Fibroblast of skin of left quadriceps (primary cell): ENCODE results near the gene ZACN.
"Not testable (repeated sequence)": the region's sequence is repeated elsewhere in the genome, so short reads cannot be mapped to it uniquely, and the experiment has no call there.

Experiments
- DNase-seq, 2 experiments: peaks; one replicate each; pipeline ENCODE4 v3.0.0-alpha.2; 2013; ENCODE audit warnings: low read depth in 2 of 2

The ZACN gene

DNA sequence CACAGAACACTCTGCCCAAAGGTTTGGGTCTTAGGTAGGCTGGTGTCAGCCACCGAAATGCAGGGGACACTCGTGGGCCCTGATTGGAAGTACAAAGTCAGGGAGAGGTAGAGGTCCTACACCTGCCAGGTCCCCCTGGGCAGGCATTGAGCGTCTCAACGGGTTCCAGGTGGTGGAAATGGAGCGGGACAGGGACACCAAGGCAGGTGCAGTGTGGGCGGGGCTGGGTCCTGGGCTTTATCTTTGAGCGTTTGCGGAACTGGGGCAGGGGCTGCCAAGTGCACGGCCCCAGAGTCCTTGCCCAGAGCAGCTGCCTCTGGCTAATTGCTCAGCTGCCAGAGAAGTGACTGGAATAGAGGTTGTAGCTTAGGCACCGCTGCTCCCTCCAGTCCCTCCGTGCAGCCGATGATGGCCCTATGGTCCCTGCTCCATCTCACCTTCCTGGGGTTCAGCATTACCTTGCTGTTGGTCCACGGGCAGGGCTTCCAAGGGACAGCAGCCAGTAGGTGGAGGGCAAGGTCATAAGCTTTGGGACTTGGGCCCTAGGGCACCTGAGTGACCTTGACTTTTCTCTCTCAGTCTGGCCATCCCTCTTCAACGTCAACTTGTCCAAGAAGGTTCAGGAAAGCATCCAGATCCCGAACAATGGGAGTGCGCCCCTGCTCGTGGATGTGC, at the start of gene ZACN:
Gene ZACN, plus strand, starts transcription at position 323 of the 675 bp plus-strand sequence. Its CDS starts 83 bp downstream, at position 406.
- DNase-seq: no peak

DNA sequence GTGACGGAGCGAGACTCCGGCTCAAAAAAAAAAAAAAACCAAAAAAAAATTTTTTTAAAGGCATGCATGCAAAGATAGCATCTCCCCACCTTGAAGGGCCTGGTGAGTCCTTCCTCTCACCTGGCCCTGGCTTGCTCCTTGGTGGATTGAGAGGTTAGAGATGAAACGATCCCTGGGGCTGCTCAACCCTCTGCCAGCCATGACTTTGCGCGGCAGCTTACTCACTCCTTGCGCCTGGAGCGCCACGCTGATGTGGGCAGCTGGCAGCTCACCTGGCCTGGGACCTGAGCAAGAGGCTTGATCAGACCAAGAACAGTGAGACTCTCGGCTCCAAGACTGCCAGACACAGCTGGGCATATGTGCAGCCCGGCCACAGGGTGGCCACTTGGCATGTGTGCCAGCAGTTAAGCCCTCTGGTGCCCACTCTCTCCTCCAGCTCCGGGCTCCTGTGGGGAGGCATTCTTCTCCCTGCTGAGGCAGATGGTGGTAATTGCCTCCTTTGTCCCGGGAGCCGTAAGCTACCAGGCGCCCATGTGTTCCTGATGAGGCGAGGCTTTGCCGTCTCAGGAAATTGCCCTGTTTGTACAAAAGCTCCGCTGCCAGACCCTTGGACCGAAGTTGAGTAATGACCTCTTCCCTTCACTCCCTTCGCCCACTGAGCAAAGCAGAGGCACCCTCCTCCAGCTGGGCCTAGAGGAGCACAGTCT, 46.8 kb upstream of the ZACN start:
- no peak for DNase-seq

DNA sequence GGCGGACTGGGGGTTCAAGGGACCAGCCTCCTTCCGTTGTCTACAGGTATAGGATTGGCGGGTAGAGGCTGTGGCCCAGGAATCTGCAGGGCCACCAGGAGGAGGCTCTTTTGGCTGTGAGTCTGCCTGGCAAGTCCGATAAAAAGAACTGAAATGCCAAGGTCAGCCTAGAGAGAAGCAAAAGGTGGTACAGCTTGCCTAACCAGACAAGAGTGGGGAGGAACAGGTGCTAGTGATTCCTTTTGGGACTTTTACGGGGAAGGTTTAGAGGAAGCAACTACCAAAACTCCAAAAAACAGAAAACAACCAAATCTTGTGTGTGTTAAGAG, 46.2 kb upstream of the ZACN start:
- no peak for DNase-seq

DNA sequence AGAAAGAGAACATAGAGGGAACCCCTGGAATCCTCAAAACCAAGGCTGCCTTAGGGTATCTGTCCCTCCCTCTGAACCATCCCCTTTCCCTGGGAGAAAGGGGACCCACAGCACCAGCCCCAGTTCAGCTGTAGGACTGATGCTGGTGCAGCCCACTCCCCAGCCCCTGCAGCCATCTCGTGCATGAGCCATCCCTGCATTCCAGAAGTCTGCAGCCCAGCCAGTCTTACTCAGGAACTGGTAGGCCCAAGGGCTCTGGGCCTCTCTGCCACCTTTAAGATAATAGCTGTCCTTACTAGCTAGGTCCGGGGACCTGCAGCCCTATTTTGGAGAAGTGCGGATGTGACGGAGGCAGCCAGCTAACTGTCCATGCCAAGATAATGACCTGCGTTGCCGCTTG, 45.8 kb upstream of the ZACN start:
- DNase-seq: no peak

DNA sequence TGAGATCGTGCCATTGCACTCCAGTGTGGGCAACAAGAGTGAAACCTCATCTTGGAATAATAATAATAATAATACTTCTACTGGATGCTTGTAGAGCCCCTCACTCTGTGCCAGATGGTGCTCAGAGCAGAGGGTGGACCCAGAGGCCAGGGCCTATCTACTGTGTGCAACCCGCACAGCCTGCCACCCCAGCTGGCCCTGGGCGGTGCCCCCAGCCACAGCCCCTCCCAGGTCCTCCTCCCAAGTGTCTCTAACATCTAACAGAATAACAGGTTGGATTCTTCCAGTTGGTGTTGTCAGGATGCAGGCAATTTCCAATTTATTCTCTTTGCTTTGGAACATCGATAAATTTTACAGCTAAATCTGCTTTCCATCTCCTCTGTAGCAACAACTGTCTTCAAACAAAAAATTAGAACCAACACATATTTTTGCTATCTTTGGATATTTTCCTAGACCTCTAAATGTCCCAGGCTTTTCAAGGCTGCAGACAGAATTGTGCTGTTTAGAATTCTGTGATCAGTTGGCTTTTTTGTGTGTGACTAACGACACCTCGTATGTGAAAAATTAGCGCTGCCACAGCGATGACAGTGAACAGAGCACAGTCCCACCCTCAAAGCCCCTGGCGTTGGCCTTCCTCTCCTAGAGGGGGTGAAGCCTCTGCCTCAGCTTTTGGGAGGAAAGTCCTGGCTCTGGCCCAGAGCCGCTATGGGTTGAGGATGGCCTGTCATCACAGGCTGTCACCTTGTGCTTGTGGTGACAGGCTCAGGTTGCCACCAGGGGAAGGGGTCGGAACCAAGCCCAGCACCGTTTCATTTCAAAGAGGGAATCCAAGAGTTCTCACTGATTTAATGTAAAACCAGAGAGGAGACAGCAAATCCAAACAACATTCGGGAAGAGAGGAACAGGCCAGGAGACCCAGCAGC, 44.3 kb upstream of the ZACN start:
- no peak for DNase-seq

DNA sequence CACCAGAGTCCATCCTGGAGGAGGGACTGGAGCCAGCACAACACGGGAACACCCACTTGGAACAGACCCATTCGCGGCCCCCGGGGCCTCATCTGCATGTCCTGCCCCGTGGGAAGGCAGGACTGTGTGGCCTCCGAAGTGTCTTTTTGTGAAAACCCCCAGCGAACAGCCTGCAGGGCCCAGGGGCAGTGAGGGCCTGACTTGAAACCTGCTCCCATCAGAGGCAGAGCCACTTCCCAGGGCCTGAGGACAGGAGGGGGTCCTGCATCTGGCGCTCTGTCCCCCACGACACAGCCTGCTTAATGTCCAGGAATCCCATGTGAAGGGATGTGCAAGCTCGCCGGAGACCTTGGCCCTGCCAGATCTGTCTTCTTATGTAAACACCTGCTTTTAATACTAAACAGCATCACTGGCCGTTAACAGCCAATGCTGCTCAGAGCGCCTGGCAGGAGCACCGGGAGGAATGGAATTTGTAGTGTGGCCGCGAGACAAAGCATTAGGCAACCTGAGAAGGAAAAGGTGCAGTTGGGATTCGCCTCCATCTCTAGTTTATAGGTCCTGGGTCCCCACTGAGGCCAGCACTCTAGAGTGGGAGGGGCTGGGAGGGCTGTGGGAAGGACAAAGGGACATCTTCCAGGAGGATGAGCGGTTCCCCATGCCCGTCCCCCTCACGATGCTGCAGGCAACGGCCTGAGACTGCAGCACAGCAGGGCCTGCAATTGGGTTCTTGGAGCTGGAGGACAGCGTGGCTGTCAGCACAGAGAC, 42.3 kb upstream of the ZACN start:
- no peak for DNase-seq

DNA sequence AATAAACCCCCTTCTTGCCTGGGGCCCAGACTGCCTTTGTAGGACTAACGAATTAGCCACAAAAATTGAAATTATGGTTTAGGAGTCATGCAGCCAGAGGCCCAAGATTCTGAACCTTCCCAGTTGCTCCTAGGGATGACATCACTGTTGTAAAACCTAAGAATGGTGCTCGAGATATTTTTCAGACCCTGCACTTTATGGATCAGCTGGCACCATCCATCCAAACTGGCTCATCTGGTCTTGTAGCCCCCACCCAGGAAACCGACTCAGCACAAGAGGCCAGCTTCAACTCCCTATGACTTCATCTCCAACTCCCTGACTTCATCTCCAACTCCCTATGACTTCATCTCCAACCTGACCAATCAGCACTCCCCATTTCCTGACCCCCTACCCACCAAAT, 40.9 kb upstream of the ZACN start:
- no peak for DNase-seq

DNA sequence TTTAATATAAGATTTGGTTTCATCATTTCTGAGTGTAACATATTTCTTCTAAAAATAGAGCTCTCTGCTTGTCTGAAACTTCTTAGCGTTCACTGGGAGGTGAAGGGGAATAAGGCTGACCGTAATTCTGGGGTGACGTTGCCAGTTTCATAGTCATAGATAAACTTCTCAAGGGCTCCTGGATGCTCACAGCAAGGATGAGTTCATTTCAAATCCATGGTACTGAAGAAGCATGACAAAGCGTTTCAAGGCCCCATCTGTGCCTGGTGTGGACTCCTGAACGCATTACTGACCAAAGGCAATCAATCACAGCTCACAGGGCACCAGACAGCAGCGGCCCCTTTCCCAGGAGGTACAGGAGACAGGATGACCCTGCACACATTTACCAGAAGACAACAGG, 39.9 kb upstream of the ZACN start:
- no peak for DNase-seq

DNA sequence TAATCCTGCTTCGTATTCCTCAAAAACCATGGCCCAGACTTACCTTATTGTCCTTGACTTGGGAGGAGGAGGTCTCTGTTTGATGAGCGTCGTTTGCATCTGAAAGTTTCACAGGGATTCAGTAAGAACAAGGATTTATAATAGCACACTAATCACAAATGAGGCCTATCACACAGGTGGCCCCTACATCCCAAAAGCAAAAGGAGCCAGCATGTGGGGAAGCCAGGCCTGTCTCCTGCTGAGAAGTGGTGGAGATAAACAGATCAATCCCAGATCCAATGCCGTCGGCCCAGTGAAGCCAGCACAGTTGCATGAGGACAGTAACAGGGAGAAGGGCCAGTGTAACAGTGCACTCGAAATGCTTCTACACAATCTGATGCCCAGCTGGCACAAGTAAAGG, 38.6 kb upstream of the ZACN start:
- no peak for DNase-seq

DNA sequence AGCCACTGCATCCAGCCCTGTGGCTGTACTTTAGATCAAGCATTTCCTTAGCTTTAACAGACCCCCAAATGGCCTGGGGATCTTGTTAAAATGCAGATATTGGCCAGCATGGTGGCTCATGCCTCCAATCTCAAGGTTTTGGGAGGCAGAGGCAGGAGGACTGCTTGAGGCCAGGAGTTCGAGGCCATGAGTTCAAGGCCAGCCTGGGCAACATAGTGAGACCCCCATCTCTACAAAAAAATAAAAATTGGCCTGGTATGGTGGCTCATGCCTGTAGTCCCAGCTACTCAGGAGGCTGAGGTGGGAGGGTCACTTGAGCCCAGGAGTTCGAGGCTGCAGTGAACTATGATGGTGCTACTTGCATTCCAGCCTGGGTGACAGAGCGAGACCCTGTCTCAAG, 36.1 kb upstream of the ZACN start:
- DNase-seq: not testable (repeated sequence)

DNA sequence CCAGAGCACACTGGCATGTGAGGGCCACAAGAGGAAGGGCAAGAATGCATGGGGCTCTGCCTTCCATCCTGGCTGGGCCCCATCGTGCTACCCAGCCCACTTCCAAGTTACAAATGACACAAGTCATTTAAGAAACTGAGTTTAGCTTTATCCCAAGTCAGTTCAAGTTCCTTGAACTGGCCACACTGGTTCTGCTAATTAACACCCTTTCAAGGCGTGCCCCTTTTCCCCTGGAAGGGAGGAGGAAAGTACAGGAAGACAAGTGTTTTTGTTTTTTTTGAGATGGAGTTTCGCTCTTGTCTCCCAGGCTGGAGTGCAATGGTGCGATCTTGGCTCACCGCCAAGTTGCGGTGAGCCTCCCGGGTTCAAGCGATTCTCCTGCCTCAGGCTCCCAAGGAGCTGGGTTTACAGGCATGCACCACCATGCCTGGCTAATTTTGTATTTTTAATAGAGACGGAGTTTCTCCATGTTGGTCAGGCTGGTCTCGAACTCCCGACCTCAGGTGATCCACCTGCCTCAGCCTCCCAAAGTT, 34.4 kb upstream of the ZACN start:
- not testable (repeated sequence) for DNase-seq

DNA sequence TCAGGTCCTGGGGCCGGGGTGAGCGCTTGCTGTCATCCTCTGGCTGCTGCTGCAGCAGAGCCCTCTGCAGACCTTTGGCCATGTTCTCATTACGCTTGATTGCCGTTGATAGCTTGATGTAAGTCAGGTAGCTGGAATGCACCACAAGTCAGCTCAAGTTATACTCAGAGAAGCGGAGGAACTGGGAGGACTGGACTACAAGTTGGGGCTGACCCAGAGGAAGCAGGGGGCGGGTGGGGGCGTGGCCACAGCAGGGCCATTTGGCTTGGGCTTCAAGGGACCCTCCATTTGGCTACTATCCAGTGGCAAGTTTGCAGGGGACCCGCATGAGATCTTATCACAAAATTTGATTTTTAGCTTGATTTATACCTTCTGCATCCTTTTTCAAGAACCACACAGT, 32.9 kb upstream of the ZACN start:
- no peak for DNase-seq

DNA sequence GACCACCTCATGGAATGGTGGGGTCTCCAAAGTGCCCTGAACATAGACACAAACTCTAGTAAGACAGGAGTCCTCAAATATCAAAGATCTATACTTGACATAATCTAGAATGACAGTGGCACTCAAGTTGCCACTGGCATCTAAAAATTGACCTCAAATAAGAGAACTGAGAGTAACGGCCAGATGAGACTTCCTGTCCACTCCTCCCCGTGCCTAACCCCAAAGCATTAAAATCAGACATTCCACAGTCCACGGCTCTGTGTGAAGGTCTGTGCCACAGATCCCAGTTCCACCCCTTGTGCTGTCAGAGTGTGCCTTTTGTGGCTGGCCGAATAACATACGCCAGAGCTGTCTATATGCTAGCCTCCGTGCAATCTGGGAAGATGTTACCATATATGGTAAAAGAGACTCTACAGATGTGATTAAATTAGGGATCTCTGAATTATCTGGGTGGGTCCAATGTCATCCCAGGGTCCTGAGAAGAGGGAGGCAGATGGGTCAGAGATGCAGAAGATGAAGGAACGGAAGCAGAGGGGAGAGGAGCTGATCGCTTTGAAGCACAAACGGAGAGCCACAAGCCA, 30.9 kb upstream of the ZACN start:
- no peak for DNase-seq

DNA sequence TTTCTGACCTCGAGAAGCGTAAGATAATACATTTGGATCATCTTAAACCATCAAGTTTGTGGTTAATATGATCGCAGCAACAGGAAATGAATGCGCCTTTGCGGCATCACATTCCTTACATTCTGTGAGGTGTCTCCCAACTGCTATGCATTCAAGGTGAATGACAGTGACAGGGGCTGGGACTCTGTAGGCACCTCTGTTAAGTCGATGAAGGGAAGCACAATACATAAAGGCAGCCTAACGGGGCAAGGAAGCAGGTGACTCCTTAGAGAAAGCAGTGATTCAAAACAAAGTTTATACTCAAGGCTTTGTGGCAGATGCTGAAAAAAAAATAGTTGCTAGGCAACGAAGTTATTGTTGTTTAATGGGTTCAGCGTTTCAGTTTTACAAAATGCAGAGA, 30.3 kb upstream of the ZACN start:
- no peak for DNase-seq

DNA sequence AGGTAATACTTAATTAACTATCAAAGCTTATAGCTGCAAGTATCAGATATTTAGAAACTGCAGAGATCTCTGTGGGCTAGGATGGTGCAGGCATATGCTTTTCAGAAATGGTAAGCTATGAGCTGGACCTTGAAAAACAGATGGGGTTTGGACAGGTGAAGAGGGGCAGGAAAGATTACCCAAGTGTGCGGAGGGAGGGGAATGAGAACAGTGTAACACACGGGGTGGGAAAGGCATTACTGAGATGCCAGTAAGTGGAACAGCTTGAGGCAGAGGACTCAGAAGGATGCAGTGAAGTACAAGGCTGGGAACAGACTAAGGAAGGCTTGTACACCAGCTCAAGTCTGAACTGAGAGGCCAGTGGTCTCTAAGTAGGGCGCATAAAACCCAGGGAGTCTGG, 29.7 kb upstream of the ZACN start:
- DNase-seq: no peak

DNA sequence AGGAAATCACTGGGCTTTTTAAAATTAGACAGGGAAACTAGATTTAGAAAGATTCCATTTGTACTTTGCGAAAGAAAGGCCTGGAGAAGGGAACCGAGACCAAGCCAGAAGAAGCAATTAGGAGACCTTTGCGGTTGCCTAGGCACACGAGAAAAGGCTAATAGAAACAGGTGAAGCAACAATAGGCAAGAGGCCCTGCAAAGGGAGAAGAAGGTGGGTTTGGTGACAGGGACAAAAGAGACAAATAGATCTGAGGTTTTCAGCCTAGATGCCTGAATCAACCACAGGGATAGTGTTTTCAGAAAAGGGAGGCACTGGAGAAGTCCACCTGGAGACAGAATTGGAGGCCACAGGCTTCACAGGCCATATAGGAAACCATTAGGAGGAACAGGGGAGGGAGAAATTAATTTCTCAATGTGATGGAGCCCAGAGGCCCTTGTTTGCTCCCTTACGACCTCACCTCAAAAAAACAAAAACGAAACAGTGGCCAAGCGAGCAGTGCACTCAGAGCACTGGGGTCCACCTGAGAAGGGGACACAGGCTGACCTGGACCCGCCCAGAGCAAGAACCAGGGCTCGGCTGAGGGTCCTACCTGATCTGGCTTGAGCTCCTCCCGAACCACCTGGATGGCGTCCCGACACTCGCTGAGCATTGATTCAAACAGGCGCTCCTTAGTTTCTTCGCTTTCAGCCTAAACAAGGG, 29.0 kb upstream of the ZACN start:
- DNase-seq: no peak

DNA sequence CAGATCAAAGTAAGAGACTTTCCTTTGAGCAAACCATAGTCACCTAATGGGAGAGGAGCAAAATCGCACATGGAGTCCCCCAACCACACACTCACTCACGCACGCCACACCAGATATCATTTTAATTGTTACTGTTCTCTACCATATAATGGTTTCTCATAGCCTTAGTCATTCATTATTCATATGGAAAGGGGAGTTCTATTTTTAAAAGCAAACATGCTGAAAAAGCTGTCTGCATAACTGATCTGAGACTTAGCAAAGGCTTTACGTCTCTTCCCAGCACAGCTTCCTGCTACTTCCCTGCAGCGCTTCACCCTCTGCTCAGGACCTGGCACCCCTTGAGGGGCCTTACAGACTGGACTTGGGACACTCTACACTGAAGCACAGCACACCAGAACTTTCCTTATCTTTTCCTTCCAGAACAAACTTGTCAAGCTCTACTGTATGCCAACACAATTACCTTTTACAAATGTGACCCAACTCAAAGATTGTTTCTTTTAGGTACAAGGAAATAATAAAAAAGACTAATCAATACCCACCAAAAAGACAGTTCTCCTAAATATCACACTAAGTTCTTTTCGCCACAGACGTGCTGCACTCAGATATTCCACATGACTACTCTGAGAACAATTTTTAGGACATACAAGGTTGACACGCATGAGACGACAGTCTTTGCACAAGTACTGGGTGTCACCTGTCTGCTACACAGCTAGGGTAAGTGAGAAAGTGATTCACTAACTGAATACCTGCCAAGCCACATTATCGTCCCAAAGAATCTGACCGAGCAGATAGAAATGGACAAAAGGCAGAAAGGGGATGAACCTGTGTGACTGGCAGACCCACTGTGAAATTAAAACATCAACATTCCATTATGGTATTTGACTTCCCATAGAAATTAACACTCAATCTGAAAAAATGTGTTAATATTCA, 28.2 kb upstream of the ZACN start:
- no peak for DNase-seq

DNA sequence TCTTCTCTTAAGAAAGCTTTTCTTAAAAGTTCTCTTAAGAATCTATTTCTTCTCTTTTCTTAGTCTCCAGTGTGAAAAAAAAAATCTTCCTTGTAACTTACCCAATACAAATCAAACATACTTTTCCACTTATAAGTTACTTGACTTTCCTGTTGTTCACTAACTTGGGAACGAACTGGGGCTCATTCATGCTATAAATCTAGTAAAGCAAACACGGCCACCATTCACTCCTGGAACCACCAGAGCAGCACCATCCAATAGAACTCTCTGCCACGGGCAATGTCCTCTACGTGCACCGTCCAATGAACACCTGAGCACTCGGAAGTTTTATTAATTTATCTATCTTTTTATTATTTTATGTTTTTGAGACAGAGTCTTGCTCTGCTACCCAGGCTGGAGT, 27.4 kb upstream of the ZACN start:
- no peak for DNase-seq

DNA sequence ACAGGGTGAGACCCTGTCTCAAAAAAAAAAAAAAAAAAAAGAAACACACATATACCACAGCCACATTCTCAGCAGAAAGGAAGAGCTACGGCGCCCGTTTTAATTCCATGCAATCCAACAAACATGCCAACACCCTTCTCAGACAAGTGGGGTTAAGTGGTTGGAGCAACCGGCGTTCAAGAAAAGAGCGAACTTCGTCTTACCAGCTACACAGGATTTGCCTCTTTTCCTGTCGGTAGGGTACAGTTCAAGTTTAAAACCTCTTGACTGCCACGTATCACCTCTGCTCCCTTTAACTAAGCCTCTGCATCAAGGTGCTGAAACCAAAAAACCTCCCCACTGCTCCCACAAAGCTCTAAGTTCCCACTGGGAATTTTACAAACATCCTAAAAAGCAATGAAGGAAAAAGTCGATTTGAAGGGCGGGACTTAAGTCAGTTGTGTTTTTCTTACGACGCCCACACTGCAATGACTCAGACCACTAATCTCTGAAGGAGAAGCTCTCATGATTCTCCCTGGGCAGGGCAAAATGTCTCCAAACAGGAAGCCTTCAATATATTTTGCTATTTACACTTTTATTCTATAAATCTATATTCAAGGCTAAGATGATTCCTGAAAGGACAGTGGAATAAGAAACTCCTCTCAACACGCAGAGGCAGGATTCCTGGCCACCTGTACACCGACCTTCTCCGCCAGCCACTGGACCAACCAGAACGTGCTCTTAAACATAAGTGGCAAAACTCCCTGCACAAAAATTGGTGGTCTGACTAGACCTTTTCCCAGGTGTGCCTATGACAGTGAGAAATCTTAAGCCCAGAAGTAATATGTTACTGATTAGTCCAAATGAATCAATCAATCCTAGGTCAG, 25.5 kb upstream of the ZACN start:
- DNase-seq: no peak
